ENCODE measurements around the gene MFAP3.
"Not testable (repeated sequence)": the region's sequence is repeated elsewhere in the genome, so short reads cannot be mapped to it uniquely, and the experiment has no call there.

The MFAP3 gene

DNA sequence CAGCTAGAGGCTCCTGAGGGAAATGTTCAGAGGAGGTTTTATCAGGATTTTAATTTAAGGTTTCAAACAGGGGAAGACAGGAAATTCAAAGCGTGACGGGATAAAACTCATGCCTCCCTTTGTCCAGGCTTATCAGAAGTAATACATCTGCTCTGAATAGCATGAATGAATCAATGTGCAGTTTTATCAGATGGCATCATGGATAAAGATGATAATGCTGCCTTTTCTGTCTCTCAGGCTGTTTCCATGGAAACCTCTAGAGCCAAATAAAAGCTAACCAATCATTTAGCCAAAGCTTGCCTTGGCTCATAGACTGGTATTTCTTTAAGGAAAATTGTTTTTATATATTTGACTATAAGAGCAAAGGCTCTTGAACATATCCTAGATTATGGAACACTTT lies 16.4 kb downstream of the MFAP3 start:
- DNase-seq = no peak

DNA sequence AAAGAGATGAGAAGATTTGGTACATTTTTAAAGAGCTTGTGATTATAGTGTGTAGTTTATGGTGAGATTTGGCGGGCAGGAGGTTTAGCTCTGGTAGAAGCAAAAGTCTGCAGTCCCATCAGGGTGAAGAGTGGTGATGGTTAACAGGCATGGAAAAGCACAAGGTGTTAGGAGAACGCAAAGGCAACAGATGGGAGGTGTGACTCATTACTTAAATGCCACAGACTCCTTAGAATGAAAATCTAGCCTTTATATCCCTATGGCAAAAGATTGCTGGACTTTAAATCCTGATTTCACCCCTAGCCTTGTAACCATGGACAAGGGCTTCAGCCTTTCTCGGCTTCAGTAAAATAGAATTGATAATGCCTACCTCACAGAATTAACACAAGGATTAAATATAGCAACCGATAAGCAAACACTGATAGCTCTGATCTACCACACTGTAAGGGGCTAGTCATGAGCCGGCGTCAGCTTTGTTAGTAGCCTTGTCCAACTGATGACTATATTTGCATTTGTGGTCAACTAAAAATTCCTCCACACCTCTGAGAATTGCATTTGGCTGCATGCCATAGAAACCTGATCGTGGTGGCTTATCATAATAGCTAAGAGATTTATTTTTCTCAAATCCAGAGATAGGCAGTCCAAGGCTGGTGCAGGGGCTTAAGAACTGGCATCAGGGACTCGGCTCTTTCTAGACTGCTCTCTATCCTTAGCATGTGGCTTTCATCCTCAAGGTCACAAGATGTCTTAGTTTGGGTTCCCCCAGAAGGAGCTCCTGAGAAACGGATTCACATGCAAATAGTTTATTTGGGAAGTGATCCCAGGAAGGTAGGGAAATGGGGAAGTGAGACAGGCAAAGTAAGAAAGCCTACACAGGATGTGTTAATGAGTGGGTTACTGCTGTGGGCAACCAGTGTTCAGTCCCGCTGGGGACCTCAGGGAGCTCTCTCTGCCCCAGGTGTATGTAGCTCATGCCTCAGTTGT lies 19.6 kb downstream of the MFAP3 start:
- peak; percentile 37 to 67 for DNase-seq

- no peak for DNase-seq
Measured at GRCh38 chr5:154059039-154059430, 20.3 kb downstream of the MFAP3 start.

GRCh38 chr5:154059583-154059982 lies 20.8 kb downstream of the MFAP3 start:
- no peak for DNase-seq

DNA sequence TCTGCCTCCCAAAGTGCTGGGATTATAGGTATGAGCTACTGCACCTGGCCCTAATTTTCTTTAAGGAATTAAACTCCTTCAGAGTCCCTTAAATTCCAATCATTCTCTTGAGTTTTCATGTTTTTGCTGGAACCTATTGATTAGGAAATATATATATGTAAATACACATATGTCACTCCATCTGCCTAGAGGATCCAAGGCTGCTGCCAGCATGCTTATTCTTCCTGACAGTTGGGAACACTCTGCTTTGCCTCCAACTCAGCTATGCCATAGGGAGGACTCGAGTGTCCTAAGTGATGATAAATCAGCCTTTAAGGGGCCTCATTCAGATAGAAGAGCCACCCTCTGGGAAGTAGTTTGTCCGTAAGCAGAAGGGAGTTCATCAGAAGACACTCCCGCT lies 21.8 kb downstream of the MFAP3 start:
- DNase-seq = peak; percentile 9 to 69

GRCh38 chr5:154063372-154063771 lies 24.6 kb downstream of the MFAP3 start:
- no peak for DNase-seq

- no peak for DNase-seq
Measured at GRCh38 chr5:154065971-154066370, 27.2 kb downstream of the MFAP3 start.

- DNase-seq = not testable (repeated sequence)
Measured at GRCh38 chr5:154069854-154070253, 31.1 kb downstream of the MFAP3 start.

DNA sequence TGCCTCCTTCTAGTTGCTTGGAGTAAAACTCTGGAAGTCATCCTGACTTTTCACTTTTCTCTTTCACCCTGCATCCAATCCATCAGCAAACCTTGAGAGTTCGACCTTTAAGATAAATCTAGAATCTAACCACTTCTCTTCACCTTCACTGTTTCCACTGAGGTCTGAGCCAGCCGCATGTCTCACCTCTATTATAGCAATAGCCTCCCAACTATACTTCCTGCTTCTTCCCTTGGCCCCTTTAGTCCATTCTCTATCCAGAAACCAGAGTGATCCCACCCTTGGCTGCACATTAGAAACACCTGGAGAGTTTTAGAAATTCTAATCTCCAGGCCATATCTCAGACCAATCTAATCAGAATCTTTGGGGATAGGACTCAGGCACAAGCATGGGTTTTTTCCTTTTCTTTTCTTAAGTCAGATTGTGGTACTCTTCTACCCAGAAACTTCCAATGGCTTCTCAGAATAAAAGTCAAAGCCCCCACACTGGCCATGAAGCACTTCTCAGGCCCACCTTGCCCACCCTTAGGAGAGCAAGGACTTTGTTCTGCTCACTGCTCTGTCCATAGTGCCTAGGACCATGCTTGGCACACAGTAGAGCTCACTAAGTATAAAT lies 33.1 kb downstream of the MFAP3 start:
- DNase-seq = no peak

DNA sequence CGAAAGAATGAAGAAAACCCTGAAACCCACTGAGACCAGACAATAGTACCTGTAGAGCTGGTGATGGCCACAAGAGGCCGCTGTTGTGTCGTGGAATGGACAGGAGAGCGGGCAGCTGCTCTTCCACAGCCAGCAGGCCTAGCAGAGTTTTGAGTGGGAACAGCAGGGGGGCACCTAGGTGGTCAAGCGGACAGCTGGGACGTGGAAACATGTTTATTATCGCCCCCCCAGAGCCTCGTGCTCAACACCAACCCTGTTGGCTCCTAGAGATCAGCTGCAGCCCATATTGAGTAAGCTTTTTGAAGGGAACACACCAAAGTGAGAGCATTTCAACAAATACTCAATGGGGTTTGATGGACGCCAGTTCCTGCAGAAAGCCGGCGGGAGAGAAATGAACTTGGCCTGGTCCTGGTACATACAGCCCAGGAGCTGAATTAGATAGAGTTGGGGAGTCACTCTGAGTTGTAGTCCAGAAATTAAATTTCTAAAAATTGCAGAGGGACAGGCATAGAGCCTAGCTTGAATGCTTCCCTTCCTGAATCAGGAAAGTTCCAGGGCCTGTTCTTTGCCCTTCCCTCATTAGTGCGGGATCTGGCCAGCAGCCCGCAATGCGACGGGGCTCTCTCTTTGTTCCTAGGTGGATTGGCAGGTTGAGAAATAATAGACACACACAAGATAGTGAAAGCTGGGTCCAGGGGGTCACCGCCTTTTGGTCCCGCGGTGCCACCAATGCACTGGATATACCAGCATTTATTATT lies 33.8 kb downstream of the MFAP3 start:
- peak; percentile 16 to 68 for DNase-seq

GRCh38 chr5:154076240-154076922 lies 37.6 kb downstream of the MFAP3 start:
- peak; percentile 5 to 6 for DNase-seq

DNA sequence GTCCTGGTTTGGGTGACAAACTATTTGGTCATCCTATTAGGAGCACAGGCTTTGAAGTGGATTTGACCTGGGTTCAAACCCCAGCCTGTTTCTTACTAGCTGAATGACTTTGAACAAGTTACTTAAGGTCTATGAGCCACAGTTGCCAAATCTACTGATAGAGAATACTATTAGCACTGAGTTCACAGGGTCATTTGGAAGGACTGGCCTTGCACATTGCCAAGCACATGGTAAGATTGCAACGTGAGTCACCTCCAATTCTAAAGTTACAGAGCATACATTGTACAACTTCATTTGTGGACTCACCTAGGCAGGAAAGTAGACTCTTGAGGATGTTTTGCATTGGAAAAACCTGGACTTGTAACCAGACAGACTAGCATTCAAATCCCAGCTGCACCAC lies 38.9 kb downstream of the MFAP3 start:
- no peak for DNase-seq

GRCh38 chr5:154078272-154078671 lies 39.5 kb downstream of the MFAP3 start:
- no peak for DNase-seq

GRCh38 chr5:154081246-154081645 lies 42.5 kb downstream of the MFAP3 start:
- DNase-seq = peak; percentile 25 to 51

GRCh38 chr5:154084062-154084639 lies 45.4 kb downstream of the MFAP3 start:
- DNase-seq = no peak

GRCh38 chr5:154086146-154086545 lies 47.4 kb downstream of the MFAP3 start:
- DNase-seq = peak; percentile 25 to 59

DNA sequence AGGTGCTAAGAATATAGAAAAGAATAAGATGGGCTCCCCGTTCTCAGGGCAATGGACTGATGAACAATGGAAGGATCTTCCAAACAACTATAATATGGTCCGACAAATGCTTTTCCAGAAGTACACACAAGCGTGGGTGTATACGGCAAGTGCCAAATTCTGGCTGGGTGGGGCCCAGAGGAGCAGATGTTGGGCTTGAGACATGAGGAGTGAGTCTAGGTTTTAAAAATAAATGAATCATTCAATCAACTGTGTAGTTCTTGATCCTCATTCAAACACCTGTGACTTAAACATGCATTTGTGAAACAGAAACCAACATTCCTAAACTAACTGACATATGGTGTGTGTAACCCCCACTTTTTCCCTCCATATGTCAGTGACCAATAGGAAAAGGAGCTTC lies 47.9 kb downstream of the MFAP3 start:
- DNase-seq = peak; percentile 61 to 80

GRCh38 chr5:154087260-154087659 lies 48.5 kb downstream of the MFAP3 start:
- peak in 1 of 2 experiments; percentile 54 for DNase-seq

DNA sequence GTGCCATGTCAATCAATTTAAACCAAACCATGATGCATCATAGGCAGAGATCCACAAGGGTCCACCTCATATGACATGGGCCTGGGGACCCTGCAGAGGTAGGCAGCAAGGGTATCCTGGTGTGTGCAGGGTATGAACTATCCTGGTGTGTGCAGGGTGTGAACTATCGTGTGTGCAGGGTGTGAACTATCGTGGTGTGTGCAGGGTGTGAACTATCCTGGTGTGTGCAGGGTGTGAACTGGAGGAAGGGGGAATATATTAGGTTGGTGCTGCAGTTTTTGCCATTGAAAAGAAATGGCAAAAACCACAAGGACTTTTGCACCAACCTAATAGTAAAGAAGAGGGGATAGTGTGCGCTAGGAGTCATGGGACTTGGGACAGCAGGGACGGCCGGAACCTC lies 50.0 kb downstream of the MFAP3 start:
- no peak for DNase-seq

DNA sequence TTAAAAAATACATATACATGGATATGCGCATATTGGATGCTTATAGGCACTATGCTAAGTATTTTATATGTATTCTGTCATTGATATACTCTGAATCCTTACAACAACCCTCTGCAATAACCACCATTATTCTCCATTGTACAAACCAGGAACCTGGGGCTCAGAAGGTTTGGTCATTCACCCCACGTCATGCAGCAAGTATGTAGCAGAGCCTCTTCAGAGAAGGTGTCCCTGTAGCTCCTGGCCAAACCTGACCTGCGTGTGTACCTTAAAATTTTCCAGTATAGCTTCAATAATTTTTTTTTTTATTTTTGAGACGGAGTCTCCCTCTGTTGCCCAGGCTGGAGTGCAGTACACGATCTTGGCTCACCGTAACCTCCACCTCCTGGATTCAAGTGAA lies 51.9 kb downstream of the MFAP3 start:
- DNase-seq = no peak

GRCh38 chr5:154092356-154093141 lies 53.8 kb downstream of the MFAP3 start:
- no peak for DNase-seq

DNA sequence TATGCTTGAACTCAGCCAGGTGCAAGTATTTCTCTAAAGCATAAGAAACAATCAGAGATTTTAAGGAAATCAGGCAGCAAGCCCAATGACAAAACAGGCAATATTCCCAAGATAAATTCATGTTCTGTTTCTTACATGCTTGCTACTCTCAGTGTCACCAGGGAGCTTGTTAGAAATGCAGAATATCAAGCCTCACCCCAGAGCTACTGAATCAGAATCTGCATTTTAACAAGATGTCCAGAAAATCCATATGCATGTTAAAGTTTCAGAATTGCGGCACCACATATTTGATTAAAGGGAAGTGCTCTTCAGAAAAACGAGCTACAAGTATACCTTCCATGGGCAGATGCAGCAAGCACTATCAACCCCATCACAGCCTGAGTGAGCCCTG lies 54.4 kb downstream of the MFAP3 start:
- no peak for DNase-seq

All from NCI-H524 (cell line).